ENCODE data around the gene DDX27. TPM values are rescaled to one million over a fixed set of nuclear protein-coding genes. Genes with fewer than 3 reads are reported as not detected.

Gene DDX27
- total RNA-seq, 3 donors from 2014 or later: 89.6 to 94.8 (median 93.1) TPM

- ATAC-seq: no peak
- H3K4me1 Mint-ChIP-seq (ENCODE audit: low read depth): no peaks in the 10 kb centered on the region
- no peaks in the 10 kb centered on the region for H3K27me3 Mint-ChIP-seq (ENCODE audit: low read depth)
Measured at GRCh38 chr20:49247792-49248191, 28.6 kb downstream of the DDX27 start.

GRCh38 chr20:49248301-49248700 lies 29.1 kb downstream of the DDX27 start:
- ATAC-seq: no peak
- Mint-ChIP-seq H3K4me1 (ENCODE audit: low read depth) (no peaks in the 10 kb centered on the region), H3K27me3 (ENCODE audit: low read depth) (no peaks in the 10 kb centered on the region), H3K36me3 (ENCODE audit: insufficient read depth) (peaks cover 37% of the 10 kb centered on the region), H3K9me3 (no peaks in the 10 kb centered on the region), H3K4me3 (no peak overlapping the region)
- DNase-seq: no peak

More at GRCh38 chr20:49247792-49248191, 28.6 kb downstream of the DDX27 start:
- no peaks in the 10 kb centered on the region for H3K9me3 Mint-ChIP-seq
- DNase-seq: no peak
- peaks cover 32% of the 10 kb centered on the region for H3K36me3 Mint-ChIP-seq (ENCODE audit: insufficient read depth)
- no peak overlapping the region for H3K4me3 Mint-ChIP-seq

GRCh38 chr20:49248879-49249665 lies 29.9 kb downstream of the DDX27 start:
- Mint-ChIP-seq H3K9me3 (no peaks in the 10 kb centered on the region), H3K27me3 (ENCODE audit: low read depth) (no peaks in the 10 kb centered on the region), H3K4me1 (ENCODE audit: low read depth) (no peaks in the 10 kb centered on the region), H3K36me3 (ENCODE audit: insufficient read depth) (peaks cover 39% of the 10 kb centered on the region), H3K4me3 (no peak overlapping the region)
- ATAC-seq (no peak), DNase-seq (no peak)

- ATAC-seq: no peak
- Mint-ChIP-seq H3K27me3 (ENCODE audit: low read depth) (no peaks in the 10 kb centered on the region), H3K4me3 (no peak overlapping the region), H3K9me3 (no peaks in the 10 kb centered on the region), H3K36me3 (ENCODE audit: insufficient read depth) (peaks cover 51% of the 10 kb centered on the region), H3K4me1 (ENCODE audit: low read depth) (no peaks in the 10 kb centered on the region)
- no peak for DNase-seq
Measured at GRCh38 chr20:49252556-49253350, 33.5 kb downstream of the DDX27 start.

GRCh38 chr20:49256261-49256660 lies 37.0 kb downstream of the DDX27 start:
- peaks cover 54% of the 10 kb centered on the region for H3K36me3 Mint-ChIP-seq (ENCODE audit: insufficient read depth)
- H3K27me3 Mint-ChIP-seq (ENCODE audit: low read depth): no peaks in the 10 kb centered on the region
- peaks cover 12% of the 10 kb centered on the region for H3K4me1 Mint-ChIP-seq (ENCODE audit: low read depth)
- ATAC-seq (no peak), DNase-seq (no peak)
- no peak overlapping the region for H3K4me3 Mint-ChIP-seq
- no peaks in the 10 kb centered on the region for H3K9me3 Mint-ChIP-seq

- DNase-seq (no peak), ATAC-seq (peak in 1 of 2 donors; percentile 46)
- Mint-ChIP-seq H3K4me3 (no peak overlapping the region), H3K4me1 (ENCODE audit: low read depth) (peaks cover 12% of the 10 kb centered on the region), H3K9me3 (no peaks in the 10 kb centered on the region), H3K27me3 (ENCODE audit: low read depth) (no peaks in the 10 kb centered on the region), H3K36me3 (ENCODE audit: insufficient read depth) (peaks cover 54% of the 10 kb centered on the region)
Measured at GRCh38 chr20:49259284-49259683, 40.1 kb downstream of the DDX27 start.

- Mint-ChIP-seq H3K4me3 (no peak overlapping the region), H3K9me3 (no peaks in the 10 kb centered on the region), H3K36me3 (ENCODE audit: insufficient read depth) (peaks cover 55% of the 10 kb centered on the region), H3K27me3 (ENCODE audit: low read depth) (no peaks in the 10 kb centered on the region), H3K4me1 (ENCODE audit: low read depth) (peaks cover 13% of the 10 kb centered on the region)
- DNase-seq: no peak
- peak in 1 of 2 donors; percentile 25 for ATAC-seq
Measured at GRCh38 chr20:49259799-49260198, 40.6 kb downstream of the DDX27 start.

GRCh38 chr20:49260218-49260617 lies 41.0 kb downstream of the DDX27 start:
- Mint-ChIP-seq H3K27me3 (ENCODE audit: low read depth) (no peaks in the 10 kb centered on the region), H3K4me3 (no peak overlapping the region), H3K4me1 (ENCODE audit: low read depth) (peaks cover 14% of the 10 kb centered on the region), H3K9me3 (no peaks in the 10 kb centered on the region), H3K36me3 (ENCODE audit: insufficient read depth) (peaks cover 58% of the 10 kb centered on the region)
- no peak for ATAC-seq
- no peak for DNase-seq

- DNase-seq (no peak), ATAC-seq (no peak)
- H3K27me3 Mint-ChIP-seq (ENCODE audit: low read depth): no peaks in the 10 kb centered on the region
- H3K36me3 Mint-ChIP-seq (ENCODE audit: insufficient read depth): peaks cover 55% of the 10 kb centered on the region
- H3K4me3 Mint-ChIP-seq: no peak overlapping the region
- H3K9me3 Mint-ChIP-seq: no peaks in the 10 kb centered on the region
- peaks cover 19% of the 10 kb centered on the region for H3K4me1 Mint-ChIP-seq (ENCODE audit: low read depth)
Measured at GRCh38 chr20:49261173-49261572, 42.0 kb downstream of the DDX27 start.

- Mint-ChIP-seq H3K9me3 (no peaks in the 10 kb centered on the region), H3K27me3 (ENCODE audit: low read depth) (no peaks in the 10 kb centered on the region), H3K4me1 (ENCODE audit: low read depth) (peaks cover 30% of the 10 kb centered on the region), H3K36me3 (ENCODE audit: insufficient read depth) (peaks cover 55% of the 10 kb centered on the region), H3K4me3 (no peak overlapping the region)
- no peak for ATAC-seq
- no peak for DNase-seq
Measured at GRCh38 chr20:49262444-49262843, 43.2 kb downstream of the DDX27 start.

- H3K27me3 Mint-ChIP-seq (ENCODE audit: low read depth): no peaks in the 10 kb centered on the region
- H3K36me3 Mint-ChIP-seq (ENCODE audit: insufficient read depth): peaks cover 79% of the 10 kb centered on the region
- peaks cover 9% of the 10 kb centered on the region for H3K9me3 Mint-ChIP-seq
- H3K4me1 Mint-ChIP-seq (ENCODE audit: low read depth): peaks cover 59% of the 10 kb centered on the region
- no peak for DNase-seq
- ATAC-seq: no peak
- H3K4me3 Mint-ChIP-seq: peak overlapping the region; percentile 86
Measured at GRCh38 chr20:49267327-49267726, 48.1 kb downstream of the DDX27 start.

GRCh38 chr20:49268600-49269365 lies 49.6 kb downstream of the DDX27 start:
- peak in 1 of 2 donors; percentile 11 for ATAC-seq
- peaks cover 67% of the 10 kb centered on the region for H3K4me1 Mint-ChIP-seq (ENCODE audit: low read depth)

GRCh38 chr20:49270177-49270576 lies 51.0 kb downstream of the DDX27 start:
- H3K36me3 Mint-ChIP-seq (ENCODE audit: insufficient read depth): peaks cover 64% of the 10 kb centered on the region
- DNase-seq: no peak
- ATAC-seq: peak; percentile 5 to 15
- peak overlapping the region; percentile 84 for H3K4me3 Mint-ChIP-seq
- peaks cover 72% of the 10 kb centered on the region for H3K4me1 Mint-ChIP-seq (ENCODE audit: low read depth)
- no peaks in the 10 kb centered on the region for H3K27me3 Mint-ChIP-seq (ENCODE audit: low read depth)
- H3K9me3 Mint-ChIP-seq: peaks cover 9% of the 10 kb centered on the region

More at GRCh38 chr20:49268600-49269365, 49.6 kb downstream of the DDX27 start:
- Mint-ChIP-seq H3K27me3 (ENCODE audit: low read depth) (no peaks in the 10 kb centered on the region), H3K36me3 (ENCODE audit: insufficient read depth) (peaks cover 74% of the 10 kb centered on the region), H3K4me3 (peak overlapping the region; percentile 84), H3K9me3 (peaks cover 9% of the 10 kb centered on the region)
- DNase-seq: no peak

- peaks cover 76% of the 10 kb centered on the region for H3K4me1 Mint-ChIP-seq (ENCODE audit: low read depth)
- H3K36me3 Mint-ChIP-seq (ENCODE audit: insufficient read depth): peaks cover 64% of the 10 kb centered on the region
- peak overlapping the region; percentile 84 for H3K4me3 Mint-ChIP-seq
- peaks cover 9% of the 10 kb centered on the region for H3K9me3 Mint-ChIP-seq
- ATAC-seq (no peak), DNase-seq (no peak)
- no peaks in the 10 kb centered on the region for H3K27me3 Mint-ChIP-seq (ENCODE audit: low read depth)
Measured at GRCh38 chr20:49270736-49271135, 51.5 kb downstream of the DDX27 start.
